HG03175 (cell line): ENCODE results near the gene PGLYRP2.
A peak's percentile ranks its signal among the peaks of the same experiment; 100 is the strongest.

Source experiments
- ATAC-seq: cut with Tn5 transposase; IDR thresholded peaks from one replicate; pipeline ENCODE4 v1.9.1; 2021; ENCODE audit warnings: mild to moderate bottlenecking, moderate library complexity; ENCODE audit not compliant: unreplicated experiment

PGLYRP2 gene

GRCh38 chr19:15456871-15457700 is 22.2 kb downstream of the PGLYRP2 start:
- ATAC-seq = no peak

DNA sequence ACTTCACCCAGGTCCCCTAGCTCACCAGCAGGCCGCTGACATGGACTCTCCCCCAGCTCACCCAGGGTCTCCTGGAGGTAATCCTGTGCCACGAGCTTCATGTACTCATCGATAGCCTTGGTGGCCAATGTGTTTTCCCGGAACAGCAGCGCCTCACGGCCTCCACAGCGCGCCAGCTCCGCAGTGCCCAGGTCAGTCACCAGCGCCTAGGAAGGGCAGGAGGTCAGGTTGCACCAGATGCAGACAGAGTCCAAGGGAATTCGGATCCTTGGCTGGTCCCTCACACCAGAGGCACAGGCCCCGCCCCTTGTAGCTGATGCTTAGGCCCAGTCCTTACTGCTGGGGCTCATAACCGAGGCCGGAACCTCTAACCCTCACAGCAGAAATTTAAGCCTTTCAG is 22.9 kb downstream of the PGLYRP2 start:
- no peak for ATAC-seq

DNA sequence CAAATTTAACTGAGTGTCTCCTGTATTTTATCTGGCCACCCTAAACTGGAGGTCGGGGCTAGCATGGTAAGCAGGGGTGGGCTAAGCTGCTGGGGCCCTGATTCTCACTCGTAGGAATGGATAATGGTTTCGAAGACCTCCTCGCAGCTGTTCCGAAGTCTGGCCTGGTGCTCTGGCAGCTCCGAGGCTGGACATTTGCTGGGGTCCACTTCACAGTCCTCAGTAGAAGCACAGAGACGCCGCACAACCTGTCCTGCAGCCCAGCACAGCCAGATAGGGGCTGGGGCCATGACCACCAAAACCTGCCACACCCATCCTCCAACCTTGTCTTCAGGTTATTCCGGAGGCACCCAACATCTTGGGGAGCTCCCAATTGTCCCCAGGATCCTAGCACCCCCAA is 23.3 kb downstream of the PGLYRP2 start:
- no peak for ATAC-seq

DNA sequence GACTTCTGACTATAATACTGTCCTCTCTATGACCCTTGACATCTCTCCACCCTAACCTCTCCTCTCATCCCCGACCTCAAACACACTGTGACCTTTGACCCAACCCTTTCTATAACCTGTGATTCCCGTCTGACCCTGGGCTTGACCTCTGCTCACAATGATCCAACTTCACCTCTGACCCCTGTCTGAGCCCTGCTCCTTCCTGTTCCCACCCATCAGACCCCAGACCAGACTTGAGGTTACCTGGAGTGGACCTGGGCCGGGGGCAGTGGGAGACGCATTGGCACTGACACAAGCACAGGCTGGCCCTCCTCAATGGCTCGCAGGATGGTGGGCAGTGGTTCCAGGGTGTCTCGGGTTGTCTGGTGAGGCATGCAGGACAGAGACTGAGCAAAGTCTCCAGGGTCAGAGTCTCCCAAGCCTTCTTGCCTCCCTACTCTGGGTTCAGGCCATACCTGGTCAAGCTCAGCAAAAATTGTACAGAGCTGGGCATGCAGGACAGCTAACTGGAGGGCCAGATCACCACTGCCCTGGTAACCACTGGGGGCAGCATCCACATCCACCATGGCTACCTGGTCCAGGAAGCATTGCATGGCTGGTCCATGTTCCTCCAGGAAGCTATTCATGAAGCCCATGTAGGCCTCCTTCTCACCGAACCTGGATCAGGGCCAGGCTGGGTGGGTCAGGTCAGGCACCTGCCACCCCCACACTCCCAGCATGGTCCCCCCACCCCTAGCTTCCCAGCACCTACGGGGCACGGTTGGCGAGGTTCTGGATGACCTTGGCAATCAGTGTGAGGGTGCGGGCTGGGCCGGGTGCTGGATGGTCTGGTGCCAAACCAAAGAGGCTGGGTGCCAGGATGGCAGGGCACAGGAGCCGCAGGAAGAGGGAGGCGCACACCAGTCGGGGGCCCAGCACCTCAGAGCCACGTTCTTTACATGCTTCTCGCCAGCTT is 25.1 kb downstream of the PGLYRP2 start:
- ATAC-seq = no peak

- no peak for ATAC-seq
These were observed 26.2 kb downstream of the PGLYRP2 start for GRCh38 chr19:15453091-15453578.

GRCh38 chr19:15452111-15453047 is 26.9 kb downstream of the PGLYRP2 start:
- no peak for ATAC-seq

- no peak for ATAC-seq
These were observed 28.8 kb downstream of the PGLYRP2 start for GRCh38 chr19:15450528-15450890.

DNA sequence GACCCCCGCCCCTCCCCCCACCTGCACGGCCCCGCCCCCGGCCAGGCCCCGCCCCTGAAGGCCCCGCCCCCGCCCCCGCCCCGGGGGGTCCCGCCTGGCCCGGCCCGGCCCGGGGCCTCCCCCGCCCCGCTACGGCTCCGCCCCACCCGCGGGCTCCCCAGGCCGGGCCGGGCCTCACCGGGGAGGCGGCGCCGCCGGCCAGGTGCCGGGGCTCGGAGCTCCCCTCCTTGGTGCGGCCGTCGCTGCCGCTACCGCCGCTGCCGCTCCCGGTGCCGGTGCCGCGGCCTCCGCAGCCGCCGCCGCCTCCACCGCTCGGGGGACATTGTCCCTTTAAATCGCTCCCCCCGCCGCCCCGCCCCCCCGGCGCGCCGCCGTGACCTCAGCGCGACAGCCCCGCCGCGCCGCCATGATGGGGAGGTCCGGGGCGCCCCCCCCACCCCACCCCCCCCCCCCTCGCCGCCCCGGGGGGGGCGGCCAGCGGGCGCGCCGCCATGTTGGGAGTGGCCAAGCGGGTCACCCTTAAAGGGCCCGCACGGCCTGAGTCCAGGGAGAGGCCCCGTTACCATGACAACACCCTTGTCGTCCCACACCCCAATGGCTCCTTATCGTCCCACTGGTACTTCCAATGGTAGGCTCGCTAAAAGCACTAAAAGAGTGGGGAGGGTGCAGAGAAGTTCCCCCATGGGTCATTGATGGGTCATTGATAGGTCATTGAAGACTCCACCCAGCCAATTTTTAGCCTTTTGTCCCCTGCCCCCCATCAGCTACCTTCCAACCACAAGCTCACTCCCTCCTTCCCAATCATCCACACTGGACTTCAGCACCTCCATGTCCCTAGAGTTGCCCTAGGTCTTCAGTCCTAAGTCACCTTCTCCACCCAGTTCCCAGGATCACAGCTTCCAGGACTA is 29.4 kb downstream of the PGLYRP2 start, which contains the start of gene WIZ:
TSS of gene WIZ (minus strand) at position 337 of the 908 bp plus-strand sequence. CDS start 1,649 bp downstream, outside the sequence.
- peak; percentile 40 for ATAC-seq

DNA sequence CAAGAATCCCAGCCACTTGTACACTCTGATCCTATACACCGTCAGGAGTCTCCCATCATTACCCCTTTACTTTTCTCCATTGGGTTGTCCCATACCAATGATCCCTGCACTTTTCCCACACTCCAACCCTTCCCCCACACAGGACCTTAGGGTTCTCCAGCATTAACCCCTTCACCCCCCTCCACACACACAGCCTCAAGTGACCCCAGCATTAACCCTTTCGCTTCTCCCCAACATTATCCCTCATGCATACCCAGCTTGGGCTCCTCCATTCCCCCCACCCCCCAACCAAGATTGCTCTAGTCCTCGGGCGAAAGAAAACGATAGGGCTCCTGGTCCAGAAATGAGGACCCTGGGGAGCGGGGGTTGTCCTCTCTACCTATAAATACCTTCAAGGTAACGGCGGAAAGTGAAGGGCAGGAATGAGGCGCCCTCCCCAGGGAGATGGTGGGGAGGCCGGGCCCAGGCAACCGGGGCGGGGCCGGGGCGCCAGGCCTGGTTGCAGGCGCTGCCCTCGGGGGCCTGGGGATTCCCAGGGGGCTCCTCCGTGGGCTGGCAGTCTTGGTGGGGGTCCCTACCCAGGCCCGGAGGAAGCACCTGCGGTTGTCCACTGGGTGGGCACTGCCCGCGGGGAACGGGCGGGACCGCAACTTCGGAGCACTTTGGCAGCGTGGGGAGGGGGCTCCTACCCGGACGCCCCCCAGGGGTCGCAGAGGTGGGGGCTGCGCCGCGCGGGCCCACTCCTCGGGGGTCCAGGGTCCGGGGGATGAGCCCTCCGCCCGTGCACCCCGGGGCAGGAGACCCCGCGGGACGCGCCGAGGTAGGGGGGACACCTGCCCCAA is 30.3 kb downstream of the PGLYRP2 start:
- ATAC-seq = no peak

GRCh38 chr19:15448044-15448777 is 31.1 kb downstream of the PGLYRP2 start:
- no peak for ATAC-seq

GRCh38 chr19:15447057-15447456 is 32.2 kb downstream of the PGLYRP2 start:
- ATAC-seq = no peak

- ATAC-seq = no peak
These were observed 33.4 kb downstream of the PGLYRP2 start for GRCh38 chr19:15445807-15446376.

DNA sequence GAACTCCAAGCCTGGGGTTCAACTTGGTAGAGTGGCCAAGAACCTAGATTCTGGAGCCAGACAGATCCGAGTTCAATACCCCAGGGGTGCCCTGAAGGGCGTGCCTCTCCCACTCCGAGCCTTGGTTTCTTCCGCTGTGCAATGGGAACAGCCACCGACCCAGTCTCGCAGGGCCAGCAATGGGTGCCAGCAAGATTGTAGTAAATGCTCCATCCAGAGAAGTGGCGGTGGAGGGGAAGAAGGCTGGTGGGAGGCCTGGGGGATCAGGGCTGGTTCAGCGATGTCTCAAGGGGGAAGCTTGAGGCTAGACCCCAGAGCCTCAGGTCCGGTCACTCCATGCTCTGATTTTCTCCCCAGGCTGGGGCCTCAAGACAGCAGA is 34.1 kb downstream of the PGLYRP2 start:
- ATAC-seq = no peak

DNA sequence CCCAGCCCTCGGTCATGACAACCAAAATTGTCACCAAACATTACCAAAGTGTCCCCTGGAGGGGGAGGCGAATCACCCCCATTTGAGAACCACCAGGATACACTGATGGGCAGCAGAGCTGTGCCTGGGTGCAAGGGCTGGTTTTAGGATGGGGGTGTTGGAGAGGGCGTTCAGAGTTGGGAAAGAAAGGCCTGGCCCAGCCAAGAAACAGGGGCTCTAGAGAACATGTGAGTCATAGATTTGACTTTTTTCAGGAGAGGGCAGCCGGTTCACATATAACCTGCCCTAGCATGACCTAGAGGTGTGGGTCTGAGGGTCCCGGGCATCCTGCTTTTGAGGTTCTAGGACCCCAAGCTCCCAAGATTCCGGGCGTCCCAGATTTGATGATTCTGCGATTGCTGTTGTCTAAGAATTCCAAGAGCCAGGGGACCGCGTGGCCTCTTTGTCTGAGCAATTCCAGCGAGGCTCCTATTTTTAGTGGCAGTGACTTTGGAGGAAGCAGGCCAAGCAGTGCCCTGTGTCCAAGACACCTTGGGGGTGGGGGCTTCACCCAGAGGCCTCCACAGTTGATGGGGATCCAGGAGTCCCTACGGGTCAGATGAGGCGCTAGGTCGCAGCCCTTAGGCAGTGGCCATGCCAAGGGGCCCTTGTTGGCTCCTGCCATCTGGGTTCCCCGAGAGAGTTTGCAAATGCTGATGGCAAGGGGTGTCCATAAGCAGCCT is 34.6 kb downstream of the PGLYRP2 start:
- ATAC-seq = no peak

DNA sequence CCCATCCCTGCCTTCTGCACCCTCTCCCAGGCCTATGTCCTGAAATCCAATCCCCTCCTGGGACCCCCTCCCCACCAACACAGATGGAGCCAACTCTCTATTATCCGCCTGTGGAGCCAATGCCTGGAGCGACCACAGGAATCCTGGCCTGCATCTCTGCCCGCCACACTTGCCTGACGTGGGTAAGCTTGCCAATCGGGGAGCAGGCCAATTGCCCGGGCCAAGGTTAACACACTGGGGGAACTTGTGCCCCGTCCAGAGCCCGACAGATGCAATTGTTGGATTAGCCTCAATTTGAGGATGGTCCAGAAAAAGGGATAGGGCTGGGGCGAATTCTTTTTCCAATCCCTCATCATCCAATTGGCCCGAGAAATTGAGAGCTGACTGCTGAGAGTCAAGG is 35.5 kb downstream of the PGLYRP2 start:
- no peak for ATAC-seq

DNA sequence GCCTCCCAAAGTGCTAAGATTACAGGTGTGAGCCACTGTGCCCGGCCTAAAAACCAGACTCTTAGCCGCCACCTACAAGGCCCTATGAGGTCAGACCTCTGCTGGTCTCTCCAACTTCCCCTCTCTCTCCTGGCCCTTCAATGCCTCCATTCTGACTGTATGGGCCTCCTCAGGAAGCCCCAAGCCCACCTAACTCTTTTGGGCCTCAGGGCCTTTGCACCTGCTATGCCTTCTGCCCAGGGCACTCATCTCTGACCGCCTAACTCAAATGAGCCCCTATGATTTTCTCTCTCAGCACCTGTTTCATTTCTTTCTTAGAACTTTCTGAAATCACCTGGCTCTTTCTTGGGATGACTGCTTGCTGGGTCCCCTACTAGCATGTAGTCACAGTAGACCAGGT is 36.0 kb downstream of the PGLYRP2 start:
- ATAC-seq = no peak
